Islet precursor cell (in vitro differentiated cells): Measurements from ENCODE around the gene ST3GAL3.
A peak's percentile ranks its signal among the peaks of the same experiment; 100 is the strongest.

Source experiments
- DNase-seq: peaks from one replicate; pipeline ENCODE4 v3.0.0-alpha.2; 2018

The ST3GAL3 gene

DNA sequence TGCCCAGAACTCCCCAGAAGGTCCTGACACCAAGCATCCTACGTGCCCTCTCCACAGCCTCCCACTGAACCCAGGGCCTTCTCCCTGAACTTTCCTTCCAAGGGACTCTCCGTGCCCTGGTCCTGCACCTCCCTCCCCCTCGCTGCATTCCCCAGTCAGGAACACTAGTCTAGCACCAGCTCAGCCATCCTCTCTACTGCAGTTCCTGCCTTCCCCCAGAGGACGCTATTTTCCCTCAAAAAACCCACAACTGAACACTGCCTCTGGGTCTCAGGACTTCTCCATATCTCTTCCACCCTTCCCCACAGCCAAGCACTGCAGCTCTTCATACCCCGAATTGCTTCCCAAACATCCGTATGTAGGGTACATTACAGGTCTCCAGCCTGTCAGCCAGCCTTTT is 213.7 kb downstream of the ST3GAL3 start:
- no peak for DNase-seq

DNA sequence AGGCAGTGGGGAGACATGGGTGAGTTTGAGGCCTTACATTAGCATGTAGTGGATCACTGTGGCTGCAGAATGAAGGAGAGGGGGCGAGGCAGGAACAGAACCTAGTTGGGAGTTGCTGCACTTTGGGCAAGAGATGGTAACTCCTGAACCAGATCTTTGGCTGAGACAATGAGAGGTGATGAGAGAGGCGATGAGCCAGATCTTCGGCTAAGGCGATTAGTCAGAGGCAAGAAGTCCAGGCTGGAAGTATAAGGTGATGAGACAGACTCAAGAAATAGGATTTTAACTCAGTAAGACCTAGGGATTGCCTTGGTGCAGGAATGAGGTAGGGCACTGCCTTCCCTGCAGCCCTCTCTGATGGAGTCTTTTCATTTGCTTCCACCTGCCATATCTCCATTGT is 217.2 kb downstream of the ST3GAL3 start:
- no peak for DNase-seq

DNA sequence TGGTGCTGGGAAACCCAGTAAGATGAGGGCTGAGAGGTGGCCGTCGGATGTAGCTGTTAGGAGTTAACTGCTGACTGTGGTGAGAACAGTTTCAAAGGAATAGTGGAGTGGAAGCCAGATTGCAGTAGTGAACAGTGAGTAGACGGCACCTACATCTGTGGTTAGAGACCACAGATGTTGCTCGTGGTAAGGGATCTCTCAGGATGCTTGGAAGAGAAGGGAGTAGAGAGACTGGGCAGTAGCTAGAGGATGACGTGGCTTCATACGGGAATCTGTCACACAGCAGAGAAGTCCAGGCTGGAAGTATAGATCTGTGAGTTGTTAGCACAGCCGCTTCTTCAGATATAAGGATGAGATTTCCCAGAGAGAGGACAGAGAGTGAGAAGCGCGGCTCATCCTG is 218.5 kb downstream of the ST3GAL3 start:
- DNase-seq = no peak

DNA sequence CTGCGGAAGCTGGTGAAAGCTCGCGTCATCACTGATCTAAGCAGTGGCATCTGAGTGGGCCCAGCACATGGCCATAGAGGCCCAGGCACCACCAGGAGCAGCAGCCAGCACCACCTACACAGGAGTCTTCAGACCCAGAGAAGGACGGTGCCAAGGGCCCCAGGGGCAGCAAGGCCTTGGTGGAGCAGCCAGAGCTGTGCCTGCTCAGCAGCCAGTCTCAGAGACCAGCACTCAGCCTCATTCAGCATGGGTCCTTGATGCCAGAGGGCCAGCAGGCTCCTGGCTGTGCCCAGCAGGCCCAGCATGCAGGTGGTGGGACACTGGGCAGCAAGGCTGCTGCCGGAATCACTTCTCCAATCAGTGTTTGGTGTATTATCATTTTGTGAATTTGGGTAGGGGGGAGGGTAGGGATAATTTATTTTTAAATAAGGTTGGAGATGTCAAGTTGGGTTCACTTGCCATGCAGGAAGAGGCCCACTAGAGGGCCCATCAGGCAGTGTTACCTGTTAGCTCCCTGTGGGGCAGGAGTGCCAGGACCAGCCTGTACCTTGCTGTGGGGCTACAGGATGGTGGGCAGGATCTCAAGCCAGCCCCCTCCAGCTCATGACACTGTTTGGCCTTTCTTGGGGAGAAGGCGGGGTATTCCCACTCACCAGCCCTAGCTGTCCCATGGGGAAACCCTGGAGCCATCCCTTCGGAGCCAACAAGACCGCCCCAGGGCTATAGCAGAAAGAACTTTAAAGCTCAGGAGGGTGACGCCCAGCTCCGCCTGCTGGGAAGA is 223.0 kb downstream of the ST3GAL3 start:
- DNase-seq = no peak

DNA sequence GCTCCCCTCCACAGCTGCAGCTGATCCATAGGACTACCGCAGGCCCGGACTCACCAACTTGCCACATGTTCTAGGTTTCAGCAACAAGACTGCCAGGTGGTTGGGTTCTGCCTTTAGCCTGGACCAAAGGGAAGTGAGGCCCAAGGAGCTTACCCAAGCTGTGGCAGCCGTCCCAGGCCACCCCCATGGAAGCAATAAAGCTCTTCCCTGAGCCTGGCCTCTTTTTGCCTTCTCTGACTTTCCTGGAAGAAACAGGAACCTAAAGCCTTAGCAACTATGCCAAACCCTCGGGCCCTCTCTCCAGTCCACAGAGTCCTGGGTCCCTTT is 223.6 kb downstream of the ST3GAL3 start:
- DNase-seq = no peak

DNA sequence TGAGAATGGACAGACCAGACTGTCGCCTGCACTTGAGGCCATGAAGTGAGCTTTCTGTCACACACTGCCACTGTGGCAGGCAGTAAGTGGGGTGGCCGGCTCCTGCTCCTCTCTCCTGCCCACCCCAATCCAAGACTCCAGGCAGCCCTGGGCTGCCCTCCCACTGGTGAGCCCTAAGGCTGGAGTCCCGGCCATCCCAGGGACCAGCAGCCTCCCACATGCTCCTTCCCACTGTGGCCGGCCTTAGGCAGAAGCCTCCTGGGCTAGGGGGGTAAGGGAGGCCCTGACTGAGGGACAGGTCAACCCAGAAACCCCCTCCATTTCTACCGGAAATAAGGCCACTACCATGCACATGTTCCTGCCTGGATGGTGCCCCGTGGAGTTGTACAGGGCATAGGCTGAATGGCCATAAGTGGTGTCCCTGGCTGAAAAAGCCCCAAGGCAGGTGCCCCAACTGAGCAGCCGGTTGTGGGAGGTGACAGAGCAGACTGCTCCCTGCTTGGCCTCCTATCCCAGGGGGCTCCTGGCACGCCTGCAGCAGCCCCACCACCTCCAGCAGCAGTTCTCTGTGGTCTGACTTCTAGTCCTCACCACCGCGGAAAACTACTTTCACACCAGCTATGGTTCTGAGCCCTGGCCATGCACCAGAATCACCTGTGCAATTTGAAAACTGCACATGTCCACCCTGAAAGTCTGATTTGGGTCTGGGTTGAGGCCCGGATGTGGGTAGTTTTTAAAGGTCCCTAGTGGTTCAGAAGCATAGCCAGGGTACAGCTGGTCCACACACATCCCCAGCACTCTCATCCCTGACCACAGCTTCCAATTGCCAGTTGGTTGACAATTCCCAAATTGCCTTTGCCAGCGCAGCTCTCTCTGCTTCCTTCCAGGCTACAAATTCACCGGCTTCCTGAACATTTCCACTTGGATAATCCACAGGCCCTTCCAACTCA is 224.7 kb downstream of the ST3GAL3 start:
- DNase-seq = no peak

DNA sequence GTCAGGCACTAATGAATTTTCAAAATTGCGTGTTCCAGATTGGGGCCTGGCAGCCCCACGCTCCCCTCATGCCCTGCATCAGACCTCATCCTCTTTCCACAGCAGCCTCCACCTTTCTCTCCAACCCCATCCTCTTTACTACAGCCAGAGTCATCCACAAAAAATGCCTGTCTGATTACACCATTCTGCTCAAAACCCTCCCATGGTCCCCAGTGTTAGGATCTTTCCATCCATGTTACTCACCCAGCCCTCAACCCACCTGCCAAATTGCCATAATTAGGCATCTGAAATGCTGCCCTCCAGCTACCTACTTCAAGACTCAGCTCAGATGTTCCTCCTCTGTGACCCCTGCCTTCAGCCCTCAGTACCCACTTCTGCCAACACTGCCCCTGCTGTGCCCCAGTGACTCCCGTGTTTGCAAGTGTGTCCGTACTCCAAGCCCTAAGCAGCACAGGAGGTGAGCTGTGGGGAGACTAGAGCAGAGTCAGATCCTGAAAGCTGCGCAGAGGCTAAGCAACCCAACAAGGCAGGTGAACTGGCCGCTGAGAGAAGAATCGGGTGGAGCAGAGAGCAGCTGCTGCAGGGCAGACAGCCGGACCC is 225.6 kb downstream of the ST3GAL3 start:
- DNase-seq = peak; percentile 79

DNA sequence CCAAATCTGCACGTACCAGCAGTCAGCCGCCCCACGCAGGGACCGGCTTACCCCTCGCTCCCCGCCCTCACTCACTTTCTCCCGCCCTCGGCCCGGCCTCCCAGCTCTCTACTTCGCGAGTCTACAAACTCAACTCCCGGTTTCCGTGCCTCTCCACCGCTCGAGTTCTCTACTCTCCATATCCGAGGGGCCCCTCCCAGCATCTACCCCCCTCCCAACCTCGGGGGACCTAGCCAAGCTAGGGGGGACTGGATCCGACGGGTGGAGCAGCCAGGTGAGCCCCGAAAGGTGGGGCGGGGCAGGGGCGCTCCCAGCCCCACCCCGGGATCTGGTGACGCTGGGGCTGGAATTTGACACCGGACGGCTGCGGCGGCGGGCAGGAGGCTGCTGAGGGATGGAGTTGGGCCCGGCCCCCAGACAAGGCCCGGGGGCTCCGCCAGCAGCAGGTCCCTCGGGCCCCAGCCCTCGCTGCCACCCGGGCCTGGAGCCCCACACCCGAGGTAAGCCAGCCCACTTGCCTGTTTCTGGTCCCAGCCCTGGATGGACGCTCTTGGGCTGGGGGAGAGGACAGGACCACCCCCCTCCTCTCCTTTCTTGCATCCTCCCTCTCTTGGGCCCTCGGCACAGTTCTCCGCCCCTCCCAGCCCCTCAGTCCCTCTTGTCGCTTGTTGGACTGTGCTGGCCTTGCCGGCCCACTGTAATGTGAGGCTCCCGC is 226.2 kb downstream of the ST3GAL3 start, which contains the start of gene ARTN:
Gene ARTN (plus strand): TSS at position 416 of the 715 bp plus-strand sequence. CDS start 1,856 bp downstream, outside the sequence.
- peak; percentile 82 for DNase-seq

DNA sequence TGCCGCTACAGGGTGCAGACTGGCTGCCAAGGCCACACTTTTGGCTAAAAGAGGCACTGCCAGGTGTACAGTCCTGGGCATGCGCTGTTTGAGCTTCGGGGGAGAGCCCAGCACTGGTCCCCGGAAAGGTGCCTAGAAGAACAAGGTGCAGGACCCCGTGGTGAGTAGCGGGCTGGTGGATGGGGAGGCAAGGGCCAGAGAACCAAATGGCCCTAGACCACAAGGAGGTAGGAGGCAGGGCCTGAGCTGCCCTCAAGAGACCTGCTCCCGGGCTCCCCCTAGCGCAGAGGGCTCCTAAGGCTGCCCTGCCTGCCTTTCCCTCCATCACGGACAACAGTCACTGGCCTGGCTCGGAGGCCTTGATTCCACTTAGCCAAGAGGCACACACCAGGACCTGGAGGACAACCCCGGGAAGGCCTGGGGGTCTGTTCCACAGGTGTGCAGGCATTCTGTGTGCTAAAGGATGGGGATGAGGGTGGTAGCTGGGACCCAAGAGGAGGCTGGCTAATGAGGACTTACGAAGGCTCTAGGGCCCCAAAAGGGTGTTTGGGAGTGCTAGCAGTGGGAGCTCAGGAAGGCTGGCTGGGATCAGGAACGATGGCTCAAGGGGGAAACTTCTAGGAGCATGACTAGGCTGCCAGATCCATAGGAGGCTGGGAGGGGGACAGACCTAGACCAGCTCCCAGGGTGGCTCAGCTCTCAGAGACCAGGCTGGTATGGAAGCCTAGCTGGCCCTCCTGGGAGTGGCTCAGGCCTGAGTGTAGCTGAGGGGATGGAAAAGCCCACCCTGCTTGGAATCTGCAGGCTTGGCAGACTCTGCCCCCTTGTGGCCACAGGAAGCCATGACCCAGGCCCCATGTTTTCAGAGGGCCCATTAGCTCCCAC is 227.0 kb downstream of the ST3GAL3 start:
- DNase-seq = peak; percentile 92

DNA sequence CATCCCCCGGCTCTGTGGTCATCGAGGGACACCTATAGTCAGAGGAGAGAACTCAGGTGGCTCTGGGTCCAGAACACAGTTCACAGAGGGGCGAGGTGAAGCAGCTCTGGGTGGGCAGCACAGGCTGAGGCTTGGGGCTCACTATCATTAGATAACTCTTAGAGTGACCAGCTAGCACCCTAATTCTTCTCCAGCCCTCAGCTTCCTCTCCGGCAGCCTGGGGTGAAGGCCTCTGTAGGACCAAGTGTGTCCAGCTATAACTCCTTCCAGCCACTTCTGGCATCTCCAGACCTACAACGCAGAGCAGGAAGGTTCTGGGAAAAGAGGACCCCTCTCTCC is 227.6 kb downstream of the ST3GAL3 start:
- DNase-seq = no peak

DNA sequence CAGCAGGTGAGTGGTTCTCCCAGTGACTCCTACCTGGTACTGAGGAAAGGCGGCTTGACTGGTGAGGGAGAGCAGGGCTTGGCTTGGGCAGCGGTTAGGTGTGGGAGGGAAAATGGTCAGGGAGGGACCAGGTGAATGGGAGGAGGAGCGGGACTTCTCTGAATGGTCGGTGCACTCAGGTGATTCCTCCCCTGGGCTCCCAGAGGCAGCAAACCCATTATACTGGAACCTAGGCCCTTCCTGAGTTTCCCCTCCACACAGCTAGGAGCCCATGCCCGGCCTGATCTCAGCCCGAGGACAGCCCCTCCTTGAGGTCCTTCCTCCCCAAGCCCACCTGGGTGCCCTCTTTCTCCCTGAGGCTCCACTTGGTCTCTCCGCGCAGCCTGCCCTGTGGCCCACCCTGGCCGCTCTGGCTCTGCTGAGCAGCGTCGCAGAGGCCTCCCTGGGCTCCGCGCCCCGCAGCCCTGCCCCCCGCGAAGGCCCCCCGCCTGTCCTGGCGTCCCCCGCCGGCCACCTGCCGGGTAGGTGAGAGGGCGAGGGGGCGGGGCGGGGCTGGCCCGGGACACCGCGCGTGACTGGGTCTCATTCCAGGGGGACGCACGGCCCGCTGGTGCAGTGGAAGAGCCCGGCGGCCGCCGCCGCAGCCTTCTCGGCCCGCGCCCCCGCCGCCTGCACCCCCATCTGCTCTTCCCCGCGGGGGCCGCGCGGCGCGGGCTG is 228.5 kb downstream of the ST3GAL3 start:
- peak; percentile 82 for DNase-seq

DNA sequence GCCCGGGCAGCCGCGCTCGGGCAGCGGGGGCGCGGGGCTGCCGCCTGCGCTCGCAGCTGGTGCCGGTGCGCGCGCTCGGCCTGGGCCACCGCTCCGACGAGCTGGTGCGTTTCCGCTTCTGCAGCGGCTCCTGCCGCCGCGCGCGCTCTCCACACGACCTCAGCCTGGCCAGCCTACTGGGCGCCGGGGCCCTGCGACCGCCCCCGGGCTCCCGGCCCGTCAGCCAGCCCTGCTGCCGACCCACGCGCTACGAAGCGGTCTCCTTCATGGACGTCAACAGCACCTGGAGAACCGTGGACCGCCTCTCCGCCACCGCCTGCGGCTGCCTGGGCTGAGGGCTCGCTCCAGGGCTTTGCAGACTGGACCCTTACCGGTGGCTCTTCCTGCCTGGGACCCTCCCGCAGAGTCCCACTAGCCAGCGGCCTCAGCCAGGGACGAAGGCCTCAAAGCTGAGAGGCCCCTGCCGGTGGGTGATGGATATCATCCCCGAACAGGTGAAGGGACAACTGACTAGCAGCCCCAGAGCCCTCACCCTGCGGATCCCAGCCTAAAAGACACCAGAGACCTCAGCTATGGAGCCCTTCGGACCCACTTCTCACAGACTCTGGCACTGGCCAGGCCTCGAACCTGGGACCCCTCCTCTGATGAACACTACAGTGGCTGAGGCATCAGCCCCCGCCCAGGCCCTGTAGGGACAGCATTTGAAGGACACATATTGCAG is 229.3 kb downstream of the ST3GAL3 start:
- peak; percentile 76 for DNase-seq

DNA sequence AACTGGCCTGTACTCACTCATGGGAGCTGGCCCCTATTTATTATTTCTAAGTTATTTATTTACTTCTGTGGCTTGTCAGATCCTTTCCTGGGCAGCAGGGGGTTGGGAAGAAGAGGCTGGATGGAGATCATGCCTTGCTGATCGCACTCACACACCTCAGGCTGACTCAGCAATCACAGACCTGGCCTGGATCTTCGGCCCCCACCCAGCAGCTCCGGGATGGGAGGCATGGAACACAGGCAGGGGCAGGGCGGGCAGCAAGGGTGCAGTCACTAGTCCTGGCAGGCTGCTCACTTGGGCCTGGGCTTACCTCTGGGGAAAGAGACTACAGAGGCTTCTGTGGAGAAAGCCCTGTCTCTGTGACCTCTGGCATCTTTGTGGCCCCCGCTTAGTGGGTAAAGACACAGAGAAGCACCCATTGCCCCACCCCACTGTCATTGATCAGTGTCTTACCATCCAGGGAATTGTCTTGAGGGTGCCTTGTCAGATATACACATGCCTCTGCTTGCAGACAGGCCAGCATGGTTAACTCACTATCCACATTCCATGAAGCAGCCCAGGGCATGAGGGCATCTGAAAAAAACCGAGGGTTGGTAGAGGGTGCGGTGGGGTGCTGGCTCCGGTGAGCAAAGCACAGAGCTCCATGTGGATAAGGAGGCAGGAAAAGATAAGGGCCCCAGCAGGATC is 230.0 kb downstream of the ST3GAL3 start:
- DNase-seq = no peak

DNA sequence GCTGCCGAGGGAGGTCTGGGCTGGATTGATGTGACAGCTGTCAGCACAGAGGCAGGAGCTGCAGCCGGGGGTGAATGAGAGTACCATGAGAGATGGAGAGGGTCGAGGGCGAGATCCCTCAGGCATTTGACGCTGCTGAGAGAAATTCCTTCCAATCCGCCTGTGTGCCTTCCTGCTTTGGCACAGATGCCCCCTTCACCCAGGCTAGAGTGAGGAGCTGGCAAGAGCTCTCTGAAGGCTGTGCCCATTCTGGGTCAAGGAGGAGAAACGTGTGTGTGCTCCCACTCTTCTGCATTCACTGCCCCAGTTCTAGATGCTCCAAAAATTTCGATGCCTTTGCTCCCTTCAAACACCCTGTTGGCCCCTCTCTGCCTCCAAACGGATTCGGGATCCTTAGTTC is 231.0 kb downstream of the ST3GAL3 start:
- no peak for DNase-seq

DNA sequence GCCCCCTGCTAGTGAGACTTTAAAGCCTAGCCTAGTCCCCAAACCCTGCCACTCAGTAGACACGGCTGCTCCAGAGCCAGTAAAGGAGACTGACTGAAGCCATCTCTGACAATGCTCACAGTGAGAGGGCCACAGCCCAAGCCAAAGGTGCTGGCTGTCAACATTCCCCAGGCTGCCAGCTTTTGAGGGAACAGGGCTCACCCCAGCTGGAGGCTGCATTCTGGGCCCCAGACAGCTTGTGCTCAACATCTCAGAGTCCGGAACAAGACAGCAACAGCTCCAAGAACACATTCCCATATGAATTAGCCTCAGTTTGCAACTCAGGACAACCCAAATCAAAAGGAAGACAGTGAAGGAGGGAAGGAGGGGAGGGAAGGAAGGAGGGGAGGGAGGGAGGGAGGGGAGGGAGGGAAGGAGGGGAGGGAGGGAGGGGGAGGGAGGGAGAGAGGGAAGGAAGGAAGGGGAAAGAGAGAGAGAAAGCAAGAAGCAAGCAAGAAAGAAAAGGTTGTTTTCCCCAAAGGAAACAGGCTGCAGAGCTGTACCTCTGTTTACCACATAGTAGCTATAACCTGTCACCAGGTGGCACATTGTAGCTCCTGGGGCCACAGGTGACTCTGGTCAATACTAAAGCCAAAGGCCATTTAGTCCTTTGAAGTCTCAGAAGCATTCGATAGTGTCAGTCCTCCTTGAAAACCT is 231.7 kb downstream of the ST3GAL3 start:
- DNase-seq = no peak

DNA sequence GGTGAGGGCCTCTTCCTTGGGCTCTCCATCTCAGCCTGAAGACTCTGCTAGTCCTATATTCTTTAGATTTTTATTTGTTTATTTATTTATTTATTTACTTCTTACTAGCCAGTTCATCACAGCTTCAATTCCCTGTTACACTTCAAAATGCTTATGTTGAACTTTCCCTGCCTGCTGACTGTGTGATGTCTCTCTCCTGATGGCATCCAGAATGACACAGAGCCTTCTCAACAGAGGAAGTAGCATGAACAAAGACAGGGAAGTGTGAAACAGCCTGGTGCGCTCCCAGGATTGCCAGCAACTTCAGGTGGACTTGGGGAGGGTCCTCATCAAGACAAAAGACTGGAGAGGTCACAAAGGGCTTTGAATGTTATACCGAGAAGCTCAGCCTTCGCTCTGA is 235.1 kb downstream of the ST3GAL3 start:
- DNase-seq = no peak

DNA sequence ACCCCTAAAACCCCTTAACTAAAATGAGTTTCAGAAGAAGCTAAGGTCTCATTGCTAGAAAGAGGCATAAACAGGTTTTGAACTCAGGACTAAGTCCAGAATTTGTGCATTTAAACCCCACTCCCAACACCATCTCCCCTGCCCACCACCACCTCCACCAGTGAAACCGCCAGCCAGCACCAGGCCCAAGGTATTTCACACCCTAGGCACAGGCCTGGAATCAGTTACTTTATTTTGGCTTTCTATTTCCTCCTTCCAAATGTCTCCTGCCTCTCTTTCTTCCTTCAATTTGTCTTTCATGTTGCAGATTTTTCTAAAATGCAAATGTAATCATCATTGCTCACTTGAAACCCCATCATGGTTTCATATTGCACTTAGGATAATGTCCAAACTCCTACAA is 237.5 kb downstream of the ST3GAL3 start:
- no peak for DNase-seq

DNA sequence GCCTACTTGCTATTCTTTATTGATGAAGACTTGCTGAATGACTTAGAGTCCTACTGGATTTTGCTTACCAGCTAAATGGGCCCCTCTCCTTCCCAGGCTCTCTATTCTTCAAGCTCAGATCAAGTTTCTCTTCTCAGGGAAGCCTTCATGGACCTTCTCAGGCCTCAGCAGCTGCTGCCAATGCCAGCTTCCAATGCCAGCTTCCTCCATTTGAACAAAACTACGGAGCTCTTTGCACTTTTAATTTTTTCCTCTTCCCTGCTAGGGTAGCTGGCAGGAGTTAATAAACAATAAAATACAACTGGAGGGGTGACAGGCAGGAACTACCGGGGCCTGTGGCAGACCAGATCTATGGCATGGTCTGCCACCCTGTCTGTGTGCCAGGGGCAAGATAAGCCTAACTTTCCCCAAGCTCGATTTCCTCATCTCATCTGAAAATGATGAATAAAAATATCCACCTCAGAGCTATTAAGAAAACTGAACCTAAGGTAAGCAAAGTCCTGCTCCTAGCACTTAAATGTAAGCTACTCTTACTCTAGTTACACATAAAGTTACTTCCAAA is 238.4 kb downstream of the ST3GAL3 start:
- DNase-seq = no peak
